Activated CD4-positive, alpha-beta memory T cell treated with anti-CD3 and anti-CD28 coated beads, Interleukin-2, amount 10 ng/mL, durations not matched to agents 7 days and 5 days (primary cell): ENCODE data around the gene ELOA. TPM values are rescaled to one million over a fixed set of nuclear protein-coding genes. Genes with fewer than 3 reads are reported as not detected.
A peak's percentile ranks its signal among the peaks of the same experiment; 100 is the strongest.
"Not testable (repeated sequence)": the region's sequence is repeated elsewhere in the genome, so short reads cannot be mapped to it uniquely, and the experiment has no call there.

ENCODE experiments used
- CTCF ChIA-PET: fragments of 350-600 bp; sonication (Branson Sonifier 250); formaldehyde crosslinking; loops from one replicate; lab custom pipeline; 2021; ENCODE audit warnings: antibody characterized with exemption, inconsistent platforms; lab: Charles Lee
- POLR2A ChIA-PET: fragments of 350-600 bp; sonication (Branson Sonifier 250); formaldehyde crosslinking; loops from one replicate; lab custom pipeline; 2021; ENCODE audit warnings: antibody characterized with exemption; lab: Charles Lee
- DNase-seq: peaks from one replicate; pipeline ENCODE4 v3.0.0-alpha.2; 2020
- H3K27ac Mint-ChIP-seq: one replicate; pipeline ENCODE4 v1.8.0; 2021; ENCODE audit warnings: mild to moderate bottlenecking, mixed read lengths
- H3K27me3 Mint-ChIP-seq: one replicate; pipeline ENCODE4 v1.8.0; 2021; ENCODE audit warnings: mixed read lengths
- H3K36me3 Mint-ChIP-seq: one replicate; pipeline ENCODE4 v1.8.0; 2021; ENCODE audit warnings: low read depth, mixed read lengths
- H3K4me1 Mint-ChIP-seq: one replicate; pipeline ENCODE4 v1.8.0; 2021; ENCODE audit warnings: mixed read lengths
- H3K4me3 Mint-ChIP-seq: one replicate; pipeline ENCODE4 v1.8.0; 2021; ENCODE audit warnings: mild to moderate bottlenecking, mixed read lengths
- H3K9me3 Mint-ChIP-seq: one replicate; pipeline ENCODE4 v1.8.0; 2021; ENCODE audit warnings: mixed read lengths
- total RNA-seq, 2 experiments: library from RNA; stranded (reverse); gene quantifications; one replicate each; pipeline ENCODE4 v1.2.3, GENCODE V29; 2021

Gene ELOA
- total RNA-seq, 2 experiments from 2014 or later, result 34.1 to 35.2 TPM

DNA sequence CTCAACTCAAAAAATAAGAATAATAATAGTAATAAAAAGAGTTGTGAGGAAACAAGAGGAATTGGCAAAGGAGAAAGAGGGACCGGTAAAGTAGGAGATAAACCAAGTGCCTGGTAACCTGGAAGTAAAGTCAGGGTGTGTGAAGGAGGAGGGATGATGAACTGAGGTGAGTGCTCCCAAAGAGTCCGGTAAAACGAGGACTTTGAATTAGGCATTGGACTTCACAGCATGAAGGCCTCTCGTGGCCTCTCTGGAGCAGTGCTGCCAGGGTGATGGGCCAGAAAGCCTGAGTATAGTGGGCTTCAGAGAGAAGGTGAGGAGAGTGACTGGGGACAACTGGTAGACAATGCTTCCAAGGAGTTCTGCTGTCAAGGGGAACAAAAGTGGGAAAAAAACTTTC lies 34.0 kb upstream of the ELOA start:
- peaks cover 11% of the 10 kb centered on the region for H3K36me3 Mint-ChIP-seq
- POLR2A ChIA-PET, result no interaction called here
- DNase-seq, result no peak
- no peak overlapping the region for H3K4me3 Mint-ChIP-seq
- H3K27ac Mint-ChIP-seq, result no peak overlapping the region
- CTCF ChIA-PET, result no interaction called here
- H3K27me3 Mint-ChIP-seq, result no peaks in the 10 kb centered on the region
- no peaks in the 10 kb centered on the region for H3K9me3 Mint-ChIP-seq
- no peaks in the 10 kb centered on the region for H3K4me1 Mint-ChIP-seq

DNA sequence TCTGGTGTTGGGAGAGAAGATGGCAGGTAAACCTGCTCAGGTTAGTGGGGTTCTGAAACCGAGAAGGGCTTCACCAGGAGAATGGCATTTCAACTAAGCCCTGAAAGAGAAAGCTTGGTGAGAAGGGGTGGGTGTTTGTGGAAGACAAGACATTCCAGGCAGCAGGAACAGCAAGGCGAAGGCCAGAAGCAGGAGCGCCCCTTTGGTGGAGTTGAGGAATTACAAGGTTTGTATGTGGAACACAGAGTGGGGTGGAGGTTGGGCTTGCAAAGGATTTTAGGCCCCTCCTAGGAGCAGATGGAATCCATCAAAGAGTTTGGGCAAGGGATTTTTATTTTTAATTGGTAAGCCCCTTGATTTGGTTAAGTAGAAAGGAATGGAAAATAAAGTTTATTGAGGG lies 24.8 kb upstream of the ELOA start:
- H3K36me3 Mint-ChIP-seq, result no peaks in the 10 kb centered on the region
- H3K4me1 Mint-ChIP-seq, result peaks cover 18% of the 10 kb centered on the region
- POLR2A ChIA-PET, result no interaction called here
- no peaks in the 10 kb centered on the region for H3K27me3 Mint-ChIP-seq
- DNase-seq, result no peak
- no peak overlapping the region for H3K27ac Mint-ChIP-seq
- CTCF ChIA-PET, result no interaction called here
- no peak overlapping the region for H3K4me3 Mint-ChIP-seq
- no peaks in the 10 kb centered on the region for H3K9me3 Mint-ChIP-seq

DNA sequence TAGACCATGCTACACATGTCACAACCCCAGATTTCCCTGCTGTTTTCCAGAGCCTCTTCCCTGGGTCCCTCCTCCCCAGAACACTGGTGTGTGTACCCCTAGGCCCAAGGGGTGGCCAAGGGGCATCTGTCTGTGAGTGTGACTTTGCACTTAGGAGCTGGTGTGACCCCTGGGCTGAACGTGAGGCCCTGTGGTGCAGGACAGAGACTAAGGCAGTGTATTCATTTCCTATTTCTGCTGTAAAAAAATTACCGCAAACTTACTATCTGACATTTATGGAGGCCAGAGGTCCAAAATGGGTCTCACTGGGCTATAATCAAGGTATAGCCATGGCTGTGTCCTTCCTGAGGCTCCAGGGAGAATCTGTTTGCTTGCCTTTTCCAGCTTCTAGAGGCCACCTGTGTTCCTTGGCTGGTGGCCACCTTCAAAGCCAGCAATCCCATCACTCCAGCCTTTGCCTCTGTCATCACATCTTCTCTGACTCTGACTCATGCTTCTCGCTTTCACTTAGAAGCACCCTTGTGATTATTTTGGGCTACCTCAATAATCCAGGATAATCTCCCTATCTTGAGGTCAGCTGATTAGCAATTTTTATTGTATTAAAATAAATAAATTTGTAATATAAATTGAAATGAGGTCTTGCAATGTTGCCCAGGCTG lies 24.0 kb upstream of the ELOA start:
- peaks cover 18% of the 10 kb centered on the region for H3K4me1 Mint-ChIP-seq
- H3K4me3 Mint-ChIP-seq, result no peak overlapping the region
- H3K36me3 Mint-ChIP-seq, result no peaks in the 10 kb centered on the region
- H3K27me3 Mint-ChIP-seq, result no peaks in the 10 kb centered on the region
- CTCF ChIA-PET, result no interaction called here
- DNase-seq, result no peak
- no peaks in the 10 kb centered on the region for H3K9me3 Mint-ChIP-seq
- no peak overlapping the region for H3K27ac Mint-ChIP-seq
- POLR2A ChIA-PET, result no interaction called here

DNA sequence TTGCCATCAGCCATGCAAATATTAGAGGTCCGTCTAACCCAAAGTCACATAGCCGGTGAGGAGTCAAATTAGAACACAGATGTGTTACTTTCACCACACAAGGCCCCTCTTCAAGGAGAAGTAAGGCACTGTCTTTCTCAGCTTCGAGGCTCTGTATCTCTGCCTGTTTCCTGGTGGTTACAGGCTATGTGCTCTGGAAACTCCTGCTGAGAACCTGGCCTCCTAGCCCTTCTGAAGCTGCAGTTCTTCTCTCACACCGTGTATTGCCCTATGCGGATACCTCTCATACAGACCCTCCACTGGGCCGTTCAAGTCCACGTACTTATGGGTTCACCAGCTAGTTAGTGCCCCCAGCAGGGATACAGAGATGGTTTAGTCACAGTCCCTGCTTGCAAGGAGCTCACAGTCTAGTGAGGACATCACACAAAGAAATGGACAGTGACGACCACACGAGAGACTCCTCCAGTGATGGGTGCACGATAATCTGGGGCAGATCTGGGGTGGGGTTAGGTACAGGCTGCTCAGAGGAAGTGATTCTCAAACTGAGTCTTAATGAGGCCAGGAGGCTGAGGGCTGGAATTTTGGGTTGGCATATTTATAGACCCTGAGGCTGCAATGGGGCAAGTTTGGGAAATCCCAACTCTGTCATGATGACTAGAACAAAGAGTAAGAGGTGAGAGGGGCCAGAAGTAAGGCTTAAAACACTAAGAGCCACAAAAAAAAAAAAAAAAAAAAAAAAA lies 22.8 kb upstream of the ELOA start:
- no peaks in the 10 kb centered on the region for H3K36me3 Mint-ChIP-seq
- ChIA-PET CTCF (interaction anchor here (1.2 to 1.3 kb wide), 2 partner anchors 25 to 29 kb away, joined by 4 read pairs; partner anchors contain the start of gene RPL11), POLR2A (no interaction called here)
- H3K4me1 Mint-ChIP-seq, result peaks cover 18% of the 10 kb centered on the region
- H3K9me3 Mint-ChIP-seq, result no peaks in the 10 kb centered on the region
- H3K27ac Mint-ChIP-seq, result peak overlapping the region; percentile 61
- peak; percentile 20 for DNase-seq
- no peaks in the 10 kb centered on the region for H3K27me3 Mint-ChIP-seq
- H3K4me3 Mint-ChIP-seq, result no peak overlapping the region

DNA sequence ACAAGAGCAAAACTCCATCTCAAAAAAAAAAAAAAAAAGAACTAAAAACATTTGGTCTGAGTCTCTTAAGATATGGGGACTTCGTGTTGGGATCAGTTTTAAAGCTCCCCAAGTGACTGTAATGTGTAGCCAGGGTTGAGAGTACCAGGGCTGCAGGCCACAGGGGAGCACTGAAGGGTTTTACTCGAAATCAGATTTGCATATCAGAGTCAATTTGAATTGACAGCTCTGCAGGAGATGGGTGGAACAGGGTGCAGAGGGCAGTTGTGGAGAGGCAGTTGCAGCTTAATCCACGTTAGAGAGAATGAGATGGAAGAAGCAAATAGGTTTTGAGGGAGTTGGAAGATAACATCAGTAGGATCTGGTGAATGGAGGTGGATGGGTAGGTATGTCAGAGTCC lies 20.6 kb upstream of the ELOA start:
- POLR2A ChIA-PET, result interaction anchor here (0.8 kb wide), 1 partner anchor 21 kb away, joined by 3 read pairs; the partner anchor contains the start of gene ELOA
- Mint-ChIP-seq H3K4me1 (peaks cover 18% of the 10 kb centered on the region), H3K4me3 (no peak overlapping the region), H3K9me3 (no peaks in the 10 kb centered on the region), H3K36me3 (no peaks in the 10 kb centered on the region), H3K27me3 (no peaks in the 10 kb centered on the region), H3K27ac (no peak overlapping the region)
- CTCF ChIA-PET, result no interaction called here
- DNase-seq, result no peak

DNA sequence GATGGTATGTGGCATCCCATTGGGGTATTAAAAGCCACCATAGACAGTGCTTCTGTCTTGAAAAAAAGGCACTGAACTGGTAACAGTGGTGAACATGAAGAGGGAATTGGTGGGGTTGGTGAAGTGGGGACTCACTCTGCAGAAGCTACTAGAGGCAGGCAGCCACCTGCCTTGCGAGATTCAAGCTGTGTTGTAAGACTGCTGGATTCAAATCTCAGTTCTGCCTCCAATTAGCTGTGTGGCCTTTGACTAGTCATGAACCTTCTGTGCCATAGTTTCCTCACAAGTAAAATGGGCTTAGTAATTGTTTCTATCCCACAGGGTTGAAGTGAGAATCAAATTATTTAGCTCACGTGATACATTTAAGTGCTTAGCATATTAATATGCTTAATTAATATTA lies 16.6 kb upstream of the ELOA start:
- Mint-ChIP-seq H3K4me3 (no peak overlapping the region), H3K27ac (no peak overlapping the region), H3K36me3 (no peaks in the 10 kb centered on the region), H3K9me3 (no peaks in the 10 kb centered on the region), H3K27me3 (no peaks in the 10 kb centered on the region), H3K4me1 (peaks cover 5% of the 10 kb centered on the region)
- CTCF ChIA-PET, result interaction anchor here (0.5 to 1.3 kb wide), 3 partner anchors 19 to 1723 kb away, joined by 3 to 5 read pairs (median 3); no protein-coding TSS in a partner anchor
- no peak for DNase-seq
- POLR2A ChIA-PET, result interaction anchor here (1.6 kb wide), 1 partner anchor 10 kb away, joined by 3 read pairs; no protein-coding TSS in a partner anchor

DNA sequence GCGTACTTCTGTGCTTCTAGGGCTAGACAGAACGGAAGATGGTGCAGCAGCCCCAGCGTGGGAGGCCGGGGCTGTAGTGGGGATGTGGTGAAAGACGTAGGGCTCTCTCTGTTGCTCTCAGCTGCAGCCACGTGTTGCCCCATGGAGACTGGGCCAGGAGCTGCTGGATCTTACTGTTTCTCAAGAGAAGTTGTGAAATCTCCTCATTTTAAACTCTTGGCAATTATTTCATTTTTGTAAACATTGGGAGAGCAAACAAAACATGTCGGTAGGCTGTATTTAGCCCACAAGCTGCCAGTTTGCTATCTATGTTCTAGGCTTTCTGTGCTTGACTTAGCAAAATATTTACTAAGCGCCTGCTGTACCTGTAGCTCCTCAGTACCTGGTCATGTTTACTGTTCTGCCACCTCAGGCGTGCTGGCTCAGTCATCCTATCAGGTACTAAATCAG lies 15.9 kb upstream of the ELOA start:
- POLR2A ChIA-PET, result interaction anchor here (1.6 kb wide), 1 partner anchor 11 kb away, joined by 3 read pairs; no protein-coding TSS in a partner anchor
- H3K4me1 Mint-ChIP-seq, result peaks cover 6% of the 10 kb centered on the region
- CTCF ChIA-PET, result interaction anchor here (0.5 to 1.3 kb wide), 3 partner anchors 16 to 1724 kb away, joined by 3 read pairs; partner anchors contain the start of gene ELOA
- H3K27ac Mint-ChIP-seq, result no peak overlapping the region
- H3K9me3 Mint-ChIP-seq, result no peaks in the 10 kb centered on the region
- H3K27me3 Mint-ChIP-seq, result no peaks in the 10 kb centered on the region
- no peak for DNase-seq
- H3K4me3 Mint-ChIP-seq, result no peak overlapping the region
- no peaks in the 10 kb centered on the region for H3K36me3 Mint-ChIP-seq

DNA sequence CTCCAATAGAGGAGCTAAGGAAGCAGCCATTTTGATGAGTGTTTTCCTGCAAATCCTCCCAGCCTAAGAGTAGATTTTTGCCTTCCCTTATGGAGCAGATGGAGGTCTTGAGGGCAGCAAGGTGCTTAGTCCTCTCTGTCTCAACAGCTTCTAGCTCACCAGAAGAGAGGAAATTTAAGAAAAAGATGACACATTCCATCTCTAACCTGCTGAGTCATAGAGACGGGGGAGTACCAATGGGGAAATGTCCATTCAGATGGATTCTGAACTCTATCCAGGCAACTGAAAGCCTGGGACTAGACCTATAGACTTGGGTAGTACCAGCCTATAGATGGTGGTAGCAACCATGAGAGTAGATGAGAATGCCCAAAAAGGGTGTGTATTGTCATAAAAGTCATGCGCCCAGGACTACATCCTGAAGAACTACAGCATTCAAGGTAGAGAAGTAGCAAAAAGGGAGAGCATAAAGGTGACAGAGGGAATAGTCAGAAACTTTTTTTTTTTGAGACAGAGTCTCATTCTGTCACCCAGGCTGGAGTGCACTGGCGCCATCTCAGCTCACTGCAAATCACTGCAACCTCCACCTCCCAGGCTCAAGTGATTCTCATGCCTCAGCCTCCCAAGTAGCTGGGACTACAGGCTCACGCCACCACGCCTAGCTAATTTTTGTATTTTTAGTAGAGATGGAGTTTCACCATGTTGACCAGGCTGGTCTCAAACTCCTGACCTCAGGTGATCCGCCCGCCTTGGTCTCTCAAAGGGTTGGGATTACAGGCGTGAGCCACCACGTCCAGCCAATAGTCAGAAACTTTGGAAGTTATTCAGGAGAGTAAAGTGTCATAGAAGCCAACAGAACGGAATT lies 10.7 kb upstream of the ELOA start:
- Mint-ChIP-seq H3K36me3 (no peaks in the 10 kb centered on the region), H3K27me3 (no peaks in the 10 kb centered on the region), H3K27ac (no peak overlapping the region), H3K4me1 (peaks cover 16% of the 10 kb centered on the region), H3K4me3 (no peak overlapping the region), H3K9me3 (peaks cover 2% of the 10 kb centered on the region)
- DNase-seq, result no peak
- CTCF ChIA-PET, result interaction anchor here (1.5 kb wide), 1 partner anchor 12 kb away, joined by 3 read pairs; no protein-coding TSS in a partner anchor
- POLR2A ChIA-PET, result interaction anchor here (0.9 kb wide), 1 partner anchor 93 kb away, joined by 3 read pairs; the partner anchor contains the start of gene HMGCL

DNA sequence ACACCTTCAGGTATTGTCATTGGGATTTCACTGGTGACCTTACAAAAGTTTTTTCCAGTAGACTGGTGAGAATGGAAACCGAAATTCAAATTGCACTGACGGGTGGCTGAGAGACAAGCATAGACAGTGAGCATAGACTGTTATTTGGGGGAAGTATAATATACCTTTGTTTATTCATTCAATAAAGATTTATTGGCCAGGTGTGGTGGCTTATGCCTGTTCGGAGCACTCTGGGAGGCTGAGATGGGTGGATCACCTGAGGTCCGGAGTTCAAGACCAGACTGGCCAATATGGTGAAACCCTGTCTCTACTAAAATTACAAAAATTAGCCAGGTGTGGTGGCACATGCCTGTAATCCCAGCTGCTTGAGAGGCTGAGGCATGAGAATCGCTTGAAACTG lies 10.0 kb upstream of the ELOA start:
- not testable (repeated sequence) for H3K27me3 Mint-ChIP-seq, H3K36me3 Mint-ChIP-seq, H3K27ac Mint-ChIP-seq, H3K9me3 Mint-ChIP-seq, H3K4me3 Mint-ChIP-seq, DNase-seq
- ChIA-PET POLR2A (interaction anchor here (1.0 to 2.3 kb wide), 2 partner anchors 11 to 42 kb away, joined by 4 to 10 read pairs; partner anchors contain the start of genes ELOA and RPL11), CTCF (interaction anchor here (1.2 to 1.6 kb wide), 2 partner anchors 12 to 15 kb away, joined by 3 to 4 read pairs; no protein-coding TSS in a partner anchor)
- H3K4me1 Mint-ChIP-seq, result peaks cover 16% of the 10 kb centered on the region

DNA sequence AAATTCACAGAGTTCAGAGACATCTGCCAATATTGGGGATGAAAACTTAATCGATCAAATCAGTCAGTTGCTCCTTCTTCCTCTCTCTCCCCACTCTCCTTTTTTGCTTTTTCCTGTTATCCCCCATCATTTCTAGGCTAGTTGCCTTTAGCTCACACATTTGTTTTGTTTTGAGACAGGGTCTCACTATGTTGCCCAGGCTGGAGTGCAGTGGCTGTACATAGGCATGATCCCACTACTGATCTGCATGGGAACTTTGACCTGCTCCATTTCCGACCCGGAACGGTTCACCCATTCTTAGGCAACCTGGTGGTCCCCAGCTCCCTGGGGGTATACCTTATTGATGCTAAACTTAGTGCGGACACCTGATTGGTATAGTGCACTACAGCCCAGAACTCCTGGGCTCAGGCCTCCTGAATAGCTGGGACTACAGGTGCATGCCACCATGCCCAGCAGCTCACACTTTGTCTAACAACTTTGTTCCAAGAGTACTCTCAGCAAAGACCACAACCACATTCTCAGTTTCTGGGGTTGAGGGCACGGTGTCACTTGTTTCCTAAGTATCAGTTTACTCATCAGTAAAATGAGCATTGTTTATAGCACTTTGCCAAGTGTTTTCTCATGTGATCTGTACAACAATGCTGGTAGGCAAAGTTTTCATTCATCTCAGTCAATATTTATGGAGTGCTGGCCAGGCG lies 6.7 kb upstream of the ELOA start:
- Mint-ChIP-seq H3K27me3 (no peaks in the 10 kb centered on the region), H3K4me1 (peaks cover 11% of the 10 kb centered on the region), H3K4me3 (no peak overlapping the region), H3K27ac (no peak overlapping the region), H3K9me3 (peaks cover 2% of the 10 kb centered on the region), H3K36me3 (no peaks in the 10 kb centered on the region)
- CTCF ChIA-PET, result interaction anchor here (0.8 to 1.5 kb wide), 3 partner anchors 9 to 79 kb away, joined by 3 to 4 read pairs (median 3); partner anchors contain the start of gene RPL11
- POLR2A ChIA-PET, result interaction anchor here (1.8 kb wide), 1 partner anchor 45 kb away, joined by 4 read pairs; the partner anchor contains the start of gene RPL11
- DNase-seq, result peak; percentile 25

DNA sequence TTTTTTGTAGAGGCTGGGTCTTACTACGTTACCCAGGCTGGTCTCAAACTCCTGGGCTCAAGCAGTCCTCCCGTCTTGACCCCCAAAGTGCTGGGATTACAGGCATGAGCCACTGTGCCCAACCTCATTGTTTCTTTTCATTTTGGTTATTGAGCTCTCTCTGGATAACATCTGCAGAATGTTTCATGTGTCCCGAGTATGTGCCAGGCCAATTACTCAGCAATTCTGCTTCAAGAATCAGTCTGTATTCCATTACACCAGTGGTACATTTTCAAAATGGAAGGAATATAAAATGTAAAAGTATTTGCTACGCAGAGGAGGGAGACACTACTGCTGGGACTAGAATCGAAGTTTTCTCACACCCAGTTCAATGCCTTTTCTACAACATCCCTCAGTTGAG lies 1.7 kb upstream of the ELOA start:
- no peaks in the 10 kb centered on the region for H3K9me3 Mint-ChIP-seq
- no peak for DNase-seq
- H3K36me3 Mint-ChIP-seq, result peaks cover 9% of the 10 kb centered on the region
- ChIA-PET POLR2A (interaction anchor here (1.1 kb wide), 1 partner anchor 50 kb away, joined by 4 read pairs; the partner anchor contains the start of gene RPL11), CTCF (interaction anchor here (1.3 kb wide), 1 partner anchor 104 kb away, joined by 3 read pairs; no protein-coding TSS in a partner anchor)
- no peaks in the 10 kb centered on the region for H3K27me3 Mint-ChIP-seq
- peak overlapping the region; percentile 86 for H3K4me3 Mint-ChIP-seq
- no peak overlapping the region for H3K27ac Mint-ChIP-seq
- H3K4me1 Mint-ChIP-seq, result peaks cover 31% of the 10 kb centered on the region
